Gastroesophageal sphincter (tissue), 4 donors: ENCODE data around the gene CD320. TPM values are rescaled to one million over a fixed set of nuclear protein-coding genes. Genes with fewer than 3 reads are reported as not detected.

ENCODE experiments used
- ATAC-seq: fragments of 150-250 bp; one replicate; pipeline ENCODE4 v1.9.1; 2016; ENCODE audit warnings: mild to moderate bottlenecking, moderate library complexity
- H3K27ac ChIP-seq, 4 donors: fragments of 200-600 bp; sonication (generic) in 3 of 4; 1 replicate in 3 of 4; 2 replicates in 1 of 4; pipeline ENCODE4 v1.5.1; 2016 to 2019
- H3K27me3 ChIP-seq: fragments of 200-600 bp; sonication (generic); one replicate; pipeline ENCODE4 v1.5.1; 2019
- H3K36me3 ChIP-seq, 2 donors: fragments of 200-600 bp; sonication (generic); one replicate each; pipeline ENCODE4 v1.5.1; 2019; ENCODE audit warnings: control low read depth in 1 of 2
- H3K4me1 ChIP-seq, 3 donors: fragments of 200-600 bp; sonication (generic); 1 replicate in 2 of 3; 2 replicates in 1 of 3; pipeline ENCODE4 v1.5.1; 2016 to 2019; ENCODE audit warnings: control low read depth in 2 of 3
- H3K4me3 ChIP-seq, 2 donors: fragments of 200-600 bp; sonication (generic); one replicate each; pipeline ENCODE4 v1.5.1; 2019; ENCODE audit warnings: mild to moderate bottlenecking in 1 of 2, moderate library complexity in 1 of 2
- H3K9me3 ChIP-seq, 3 donors: fragments of 200-600 bp; sonication (generic); one replicate each; pipeline ENCODE4 v1.5.1; 2017 to 2019; ENCODE audit warnings: control low read depth in 2 of 3
- EP300 ChIP-seq: sonication (generic); formaldehyde crosslinking; IDR thresholded peaks from one replicate; pipeline ENCODE4 v1.6.1; 2017; ENCODE audit warnings: antibody characterized with exemption, mild to moderate bottlenecking
- POLR2A ChIP-seq, 2 donors: fragments of 450-650 bp; IDR thresholded peaks; one replicate each; pipeline ENCODE4 v1.6.1; 2017; ENCODE audit warnings: antibody characterized with exemption in 2 of 2, mild to moderate bottlenecking in 2 of 2, moderate library complexity in 1 of 2
- POLR2AphosphoS5 ChIP-seq: sonication (generic); formaldehyde crosslinking; IDR thresholded peaks from one replicate; pipeline ENCODE4 v1.6.1; 2017; ENCODE audit warnings: antibody characterized with exemption
- WGBS, 2 donors: methylation state at CpG; one replicate each; pipeline ENCODE4 v1.1.5; 2018; ENCODE audit warnings: low coverage in 1 of 2; 5-methylcytosine and 5-hydroxymethylcytosine counted together
- total RNA-seq, 4 donors: library from RNA; depleted of rRNA; stranded (reverse); fragments of >200 nt; gene quantifications; one replicate each; pipeline ENCODE4 v1.1.0, GENCODE V29; 2016
- TF ChIP-seq, protein P1 (sequence below), 4 experiments: fragments of 200-600 bp in 2 of 4; fragments of 450-650 bp in 2 of 4; sonication (generic) in 1 of 4; IDR thresholded peaks; one replicate each; pipeline ENCODE4 v1.5.1; 2017 to 2019; ENCODE audit warnings: antibody characterized with exemption in 4 of 4, mild to moderate bottlenecking in 2 of 4, moderate library complexity in 2 of 4

Gene CD320
- total RNA-seq, 4 donors from 2014 or later = 25.4 to 58.5 (median 40.8) TPM

DNA sequence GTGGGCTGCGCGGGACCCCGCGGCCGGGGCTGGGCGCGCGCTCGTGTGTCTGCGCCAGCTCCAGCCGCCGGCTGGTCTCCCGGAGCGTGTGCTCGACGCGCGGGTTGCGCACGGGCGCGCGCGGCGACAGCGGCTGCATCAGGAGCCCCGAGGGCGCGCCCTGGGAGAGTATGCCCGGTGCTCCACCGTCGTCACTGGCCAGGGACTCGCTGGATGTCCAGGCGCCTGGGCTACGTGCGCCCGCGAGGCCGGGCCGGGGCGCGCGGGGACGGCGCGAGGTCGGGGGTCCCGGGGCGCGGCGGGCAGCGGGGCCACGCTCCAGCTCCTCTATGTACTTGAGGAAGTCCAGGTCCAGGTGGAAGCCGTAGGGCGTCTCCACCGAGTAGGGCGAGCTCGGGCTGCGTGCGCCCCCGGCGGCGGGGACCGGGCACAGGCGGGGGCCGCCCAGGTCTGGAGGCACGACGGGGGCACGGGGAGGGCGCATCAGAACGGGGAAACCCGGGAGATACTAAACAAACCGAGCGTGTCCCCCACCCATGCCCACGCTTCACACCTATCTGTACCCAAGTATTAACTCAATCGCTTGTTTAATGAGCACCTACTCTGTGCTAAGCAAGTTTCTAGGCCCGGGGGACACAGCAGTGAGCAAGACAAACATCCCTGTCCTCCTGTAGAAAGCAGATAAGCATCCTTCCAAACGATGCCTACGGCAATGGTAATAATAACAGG, 27.3 kb upstream of the CD320 start:
- no peak overlapping the region for H3K27ac ChIP-seq
- no peaks in the 10 kb centered on the region for H3K9me3 ChIP-seq
- peaks cover 0 to 41% (median 13%) of the 10 kb centered on the region in 3 donors for H3K4me1 ChIP-seq
- H3K27me3 ChIP-seq = peaks cover 82% of the 10 kb centered on the region
- H3K4me3 ChIP-seq = peak overlapping the region in 1 of 2 donors; percentile 46
- ATAC-seq = peak; percentile 14
- TF ChIP-seq POLR2AphosphoS5 (no peak), EP300 (no peak), POLR2A (IDR thresholded peaks at IDR 0.05) (no peak)
- TF ChIP-seq, protein P1, sequence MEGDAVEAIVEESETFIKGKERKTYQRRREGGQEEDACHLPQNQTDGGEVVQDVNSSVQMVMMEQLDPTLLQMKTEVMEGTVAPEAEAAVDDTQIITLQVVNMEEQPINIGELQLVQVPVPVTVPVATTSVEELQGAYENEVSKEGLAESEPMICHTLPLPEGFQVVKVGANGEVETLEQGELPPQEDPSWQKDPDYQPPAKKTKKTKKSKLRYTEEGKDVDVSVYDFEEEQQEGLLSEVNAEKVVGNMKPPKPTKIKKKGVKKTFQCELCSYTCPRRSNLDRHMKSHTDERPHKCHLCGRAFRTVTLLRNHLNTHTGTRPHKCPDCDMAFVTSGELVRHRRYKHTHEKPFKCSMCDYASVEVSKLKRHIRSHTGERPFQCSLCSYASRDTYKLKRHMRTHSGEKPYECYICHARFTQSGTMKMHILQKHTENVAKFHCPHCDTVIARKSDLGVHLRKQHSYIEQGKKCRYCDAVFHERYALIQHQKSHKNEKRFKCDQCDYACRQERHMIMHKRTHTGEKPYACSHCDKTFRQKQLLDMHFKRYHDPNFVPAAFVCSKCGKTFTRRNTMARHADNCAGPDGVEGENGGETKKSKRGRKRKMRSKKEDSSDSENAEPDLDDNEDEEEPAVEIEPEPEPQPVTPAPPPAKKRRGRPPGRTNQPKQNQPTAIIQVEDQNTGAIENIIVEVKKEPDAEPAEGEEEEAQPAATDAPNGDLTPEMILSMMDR (IDR thresholded peaks at IDR 0.05) = no peak
- 20% methylated on average over 1 of the region's 79 CpGs; no CpG with 5 or more reads in 1 of the 2 donors for WGBS, 2 donors
- peaks cover 0 to 6% of the 10 kb centered on the region in 2 donors for H3K36me3 ChIP-seq

DNA sequence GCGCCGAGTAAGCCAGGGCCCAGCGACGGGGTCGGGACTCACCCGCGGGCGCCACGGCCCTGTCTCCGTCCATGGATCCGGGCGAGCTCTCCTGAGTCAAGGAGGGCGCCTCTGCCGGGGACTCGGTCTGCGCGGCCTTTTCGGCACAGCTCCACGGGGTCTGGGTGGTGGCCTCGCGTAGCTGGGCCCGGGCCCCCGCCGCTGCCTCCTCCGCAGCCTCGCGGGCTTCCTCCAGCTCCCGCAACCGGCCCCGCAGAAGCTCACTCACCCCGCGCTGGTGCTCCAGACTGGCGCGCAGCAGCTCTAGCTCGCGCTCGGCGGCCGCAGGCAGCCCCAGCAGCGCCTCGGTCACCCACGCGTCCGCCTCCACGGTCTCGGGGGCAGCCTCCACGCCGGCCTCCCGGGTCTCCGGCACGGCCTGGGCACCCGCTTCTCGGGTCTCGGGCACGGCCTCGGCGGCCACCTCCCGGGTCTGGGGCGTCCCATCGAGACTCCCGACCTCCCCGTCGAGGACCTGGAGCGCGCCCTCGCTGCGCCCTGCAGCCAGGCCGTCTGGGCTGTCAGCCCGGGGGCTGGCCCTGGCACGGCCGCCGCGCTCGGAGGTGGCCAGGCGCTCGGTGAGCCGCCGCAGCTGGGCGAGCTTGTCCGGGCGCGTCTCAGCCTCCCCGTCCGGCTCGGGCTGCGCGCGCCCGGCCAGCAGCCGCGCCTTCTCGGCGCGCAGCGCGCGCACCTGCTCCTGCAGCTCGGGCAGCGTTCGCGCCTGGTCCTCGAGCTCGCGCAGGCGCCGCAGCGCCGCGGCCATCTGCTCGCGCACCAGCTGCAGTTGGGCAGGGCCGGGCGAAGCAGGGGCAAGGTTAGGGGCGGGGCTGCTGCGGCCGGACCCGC, 26.5 kb upstream of the CD320 start:
- H3K36me3 ChIP-seq = peaks cover 0 to 6% of the 10 kb centered on the region in 2 donors
- TF ChIP-seq POLR2AphosphoS5 = no peak
- H3K4me1 ChIP-seq = peaks cover 0 to 41% (median 13%) of the 10 kb centered on the region in 3 donors
- H3K27me3 ChIP-seq = peaks cover 78% of the 10 kb centered on the region
- ATAC-seq = peak; percentile 81
- no peaks in the 10 kb centered on the region for H3K9me3 ChIP-seq
- peak overlapping the region in 1 of 4 donors; percentile 11 for H3K27ac ChIP-seq
- H3K4me3 ChIP-seq = peak overlapping the region in 1 of 2 donors; percentile 46
- no CpG with 5 or more reads among the region's 117 CpGs for WGBS, 2 donors

GRCh38 chr19:8333767-8334457, 25.8 kb upstream of the CD320 start:
- Histone ChIP-seq H3K36me3 (peaks cover 0 to 6% of the 10 kb centered on the region in 2 donors), H3K27ac (peak overlapping the region in 1 of 4 donors; percentile 11), H3K9me3 (no peaks in the 10 kb centered on the region), H3K4me1 (peaks cover 0 to 41% (median 13%) of the 10 kb centered on the region in 3 donors), H3K27me3 (peaks cover 71% of the 10 kb centered on the region), H3K4me3 (peak overlapping the region in 1 of 2 donors; percentile 46)
- TF ChIP-seq EP300 (no peak), POLR2AphosphoS5 (no peak), POLR2A (IDR thresholded peaks at IDR 0.05) (no peak)
- TF ChIP-seq, protein P1 (IDR thresholded peaks at IDR 0.05) = no peak
- no peak for ATAC-seq
- 33% methylated on average over 3 of the region's 48 CpGs; no CpG with 5 or more reads in 1 of the 2 donors for WGBS, 2 donors

- H3K4me3 ChIP-seq = peak overlapping the region in 1 of 2 donors; percentile 4
- ATAC-seq = no peak
These were observed 25.0 kb upstream of the CD320 start for GRCh38 chr19:8332976-8333766.

More at GRCh38 chr19:8332976-8333766, 25.0 kb upstream of the CD320 start:
- H3K4me1 ChIP-seq = peaks cover 0 to 40% (median 13%) of the 10 kb centered on the region in 3 donors
- H3K9me3 ChIP-seq = no peaks in the 10 kb centered on the region
- no peak for TF ChIP-seq POLR2A (IDR thresholded peaks at IDR 0.05)
- TF ChIP-seq, protein P1 (IDR thresholded peaks at IDR 0.05) = no peak
- no peak for TF ChIP-seq POLR2AphosphoS5
- no peak for TF ChIP-seq EP300
- H3K27me3 ChIP-seq = peaks cover 67% of the 10 kb centered on the region
- WGBS, 2 donors = 13 to 34% methylated on average over 4 to 8 of the region's 52 CpGs
- peaks cover 0 to 6% of the 10 kb centered on the region in 2 donors for H3K36me3 ChIP-seq
- no peak overlapping the region for H3K27ac ChIP-seq
